ENCODE results near the gene CMC1.
"Not testable (repeated sequence)": the region's sequence is repeated elsewhere in the genome, so short reads cannot be mapped to it uniquely, and the experiment has no call there.

Gene CMC1

GRCh38 chr3:28247286-28247685, 5.9 kb downstream of the CMC1 start:
- DNase-seq = no peak

GRCh38 chr3:28250999-28251398, 9.6 kb downstream of the CMC1 start:
- no peak for DNase-seq

GRCh38 chr3:28252001-28252431, 10.6 kb downstream of the CMC1 start:
- DNase-seq = no peak

DNA sequence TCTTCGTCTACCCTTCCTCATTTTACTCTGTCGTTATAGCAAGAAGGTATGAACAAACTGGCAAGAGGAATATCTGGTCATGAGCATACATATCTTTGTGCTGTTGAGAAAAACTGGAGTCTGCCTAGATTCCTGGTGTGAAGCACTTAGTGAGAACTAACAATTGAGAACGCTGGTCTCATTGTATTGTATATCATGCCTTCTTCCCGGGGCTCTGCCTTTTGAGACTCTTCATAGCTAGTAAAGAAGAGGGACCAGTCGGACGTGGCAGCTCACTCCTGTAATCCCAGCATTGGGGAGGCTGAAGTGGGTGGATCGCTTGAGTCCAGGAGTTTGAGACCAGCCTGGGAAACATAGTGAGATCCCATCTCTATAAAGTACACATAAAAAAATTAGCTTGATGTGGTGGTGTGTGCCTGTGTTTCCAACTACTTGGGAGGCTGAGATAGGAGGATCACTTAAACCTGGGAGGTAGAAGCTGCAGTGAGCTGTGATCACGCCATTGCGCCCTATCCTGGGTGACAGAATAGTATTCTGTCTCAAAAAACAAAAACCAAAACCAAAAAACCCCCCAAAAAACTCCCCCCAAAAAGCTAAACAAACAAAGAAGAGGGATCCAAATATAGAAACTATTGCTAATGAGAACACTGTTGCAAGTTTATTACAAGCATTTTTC, 11.8 kb downstream of the CMC1 start:
- DNase-seq = no peak

DNA sequence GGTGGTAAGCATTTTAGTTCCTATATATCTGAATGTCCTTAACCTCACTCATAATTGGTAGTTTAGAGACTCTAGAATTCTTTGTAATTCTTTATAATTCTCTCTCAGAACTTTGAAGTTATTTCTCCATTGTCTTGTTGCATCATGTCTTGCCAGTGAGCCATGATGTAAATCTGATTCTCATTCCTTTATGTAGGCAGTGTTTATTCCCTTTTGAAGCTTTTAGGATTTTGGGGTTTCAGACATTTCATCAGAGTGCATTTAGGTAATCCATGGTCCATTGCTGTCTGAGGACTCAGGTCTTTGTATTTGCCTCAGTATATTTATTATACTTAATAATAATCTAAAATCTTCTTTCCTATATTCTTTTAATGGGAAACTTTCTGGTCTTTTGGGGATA, 20.6 kb downstream of the CMC1 start:
- DNase-seq = no peak

DNA sequence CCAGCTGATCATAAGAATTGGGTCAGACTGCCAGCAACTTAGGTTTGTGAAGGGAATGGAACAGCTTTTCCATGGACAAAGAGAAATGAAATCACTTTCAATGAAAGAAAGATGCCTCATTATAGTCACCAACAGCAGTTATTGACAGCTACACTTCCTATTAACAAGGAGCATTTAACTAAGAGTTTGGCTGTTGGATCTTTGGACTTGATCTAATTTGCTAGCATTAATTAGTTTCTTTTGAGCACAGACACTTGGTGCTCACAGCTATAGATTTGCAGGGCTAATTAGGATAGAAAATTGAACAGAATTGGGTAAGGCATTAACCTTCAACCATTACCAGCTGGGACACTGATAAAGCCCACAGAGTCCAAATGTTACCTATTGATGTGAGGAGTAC, 24.2 kb downstream of the CMC1 start:
- DNase-seq = no peak

GRCh38 chr3:28267984-28268849, 26.8 kb downstream of the CMC1 start:
- no peak for DNase-seq

DNA sequence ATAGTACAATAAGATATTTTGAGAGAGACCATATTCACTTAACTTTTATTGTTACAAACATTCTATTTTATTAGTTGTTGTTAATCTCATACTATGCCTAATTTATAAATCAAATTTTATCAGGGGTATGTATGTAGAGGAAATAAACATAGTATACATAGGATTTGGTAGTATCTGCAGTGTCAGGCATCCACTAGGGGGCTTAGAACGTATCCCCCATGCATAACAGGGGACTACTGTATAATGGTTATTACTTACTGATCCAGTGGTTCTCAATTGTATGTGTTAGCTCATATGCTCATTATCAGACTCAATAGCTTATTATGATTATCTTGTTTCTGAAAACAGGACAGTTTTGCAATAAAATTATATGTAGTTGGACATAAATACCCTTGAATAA, 27.6 kb downstream of the CMC1 start:
- DNase-seq = no peak

GRCh38 chr3:28269884-28270283, 28.5 kb downstream of the CMC1 start:
- not testable (repeated sequence) for DNase-seq

DNA sequence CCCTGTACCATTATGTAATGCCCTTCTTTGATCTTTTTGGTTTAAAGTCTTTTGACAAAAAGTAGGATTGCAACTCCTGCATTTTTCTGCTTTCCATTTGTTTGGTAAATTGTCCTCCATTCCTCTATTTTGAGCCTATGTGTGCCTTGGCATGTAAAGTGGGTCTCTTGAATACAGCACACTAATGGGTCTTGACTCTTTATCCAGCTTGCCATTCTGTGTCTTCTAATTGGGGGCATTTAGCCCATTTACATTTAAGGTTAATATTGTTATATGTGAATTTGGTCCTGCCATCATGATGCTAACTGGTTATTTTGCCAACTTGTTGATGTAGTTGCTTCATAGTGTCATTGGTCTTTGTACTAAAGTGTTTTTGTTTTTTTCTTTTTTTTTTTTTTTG, 32.4 kb downstream of the CMC1 start:
- no peak for DNase-seq

DNA sequence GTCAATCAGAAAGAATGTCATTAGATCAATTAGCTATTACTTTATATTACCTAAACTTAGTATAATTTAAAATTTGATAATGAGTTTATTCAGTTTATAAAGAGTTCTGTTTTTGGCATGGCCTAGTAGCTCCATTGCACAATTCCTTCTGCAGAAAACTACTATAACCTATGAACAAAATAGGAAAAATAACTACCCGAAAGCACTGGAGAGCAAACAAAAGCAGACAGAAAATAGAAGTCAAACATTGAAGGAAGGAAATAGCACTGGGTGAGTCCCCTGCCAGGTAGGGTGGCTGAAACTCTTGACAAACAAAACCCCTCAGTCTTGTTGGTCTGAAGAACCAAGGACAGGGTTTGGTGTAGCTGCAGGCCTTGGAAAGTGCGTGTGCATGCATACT, 37.5 kb downstream of the CMC1 start:
- DNase-seq = no peak

DNA sequence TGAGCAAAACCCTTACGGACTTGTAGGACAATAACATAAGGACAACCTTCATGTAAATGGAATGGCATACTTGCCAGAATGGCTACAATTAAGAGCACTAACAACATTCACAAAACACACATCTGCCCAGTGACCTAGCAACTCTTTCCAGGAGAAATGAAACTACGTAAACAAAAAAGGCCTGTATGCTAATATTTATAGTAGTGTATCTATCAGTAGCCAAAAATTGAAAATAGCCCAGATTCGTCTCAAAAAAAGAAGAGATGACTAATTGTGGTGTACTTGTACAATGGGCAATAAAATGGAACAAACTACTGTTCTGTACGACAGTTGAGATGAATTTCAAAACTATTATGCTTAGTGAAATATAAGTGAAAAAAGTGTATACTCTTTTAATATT, 38.4 kb downstream of the CMC1 start:
- DNase-seq = no peak

- DNase-seq = no peak
Measured at GRCh38 chr3:28280781-28281180, 39.4 kb downstream of the CMC1 start.

DNA sequence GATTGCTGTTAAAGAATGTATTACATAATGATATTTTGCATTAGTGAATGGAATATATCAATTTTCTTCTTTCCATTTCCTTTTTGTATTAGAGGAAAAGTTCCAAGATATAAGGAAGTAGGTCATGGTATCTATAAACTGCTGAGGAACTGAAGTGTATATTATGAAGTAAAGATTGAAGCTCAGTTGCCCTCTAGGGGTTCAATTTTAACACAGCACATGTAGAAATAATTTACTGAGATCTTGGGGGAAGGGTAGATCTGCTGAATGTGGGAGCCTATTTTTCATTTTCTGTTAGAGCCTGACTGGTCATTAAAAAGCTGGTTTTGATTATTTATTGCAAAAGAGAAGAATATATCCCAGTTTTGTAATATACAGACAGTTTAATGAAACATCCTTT, 45.2 kb downstream of the CMC1 start:
- DNase-seq = no peak

- DNase-seq = no peak
Measured at GRCh38 chr3:28287046-28287445, 45.6 kb downstream of the CMC1 start.

DNA sequence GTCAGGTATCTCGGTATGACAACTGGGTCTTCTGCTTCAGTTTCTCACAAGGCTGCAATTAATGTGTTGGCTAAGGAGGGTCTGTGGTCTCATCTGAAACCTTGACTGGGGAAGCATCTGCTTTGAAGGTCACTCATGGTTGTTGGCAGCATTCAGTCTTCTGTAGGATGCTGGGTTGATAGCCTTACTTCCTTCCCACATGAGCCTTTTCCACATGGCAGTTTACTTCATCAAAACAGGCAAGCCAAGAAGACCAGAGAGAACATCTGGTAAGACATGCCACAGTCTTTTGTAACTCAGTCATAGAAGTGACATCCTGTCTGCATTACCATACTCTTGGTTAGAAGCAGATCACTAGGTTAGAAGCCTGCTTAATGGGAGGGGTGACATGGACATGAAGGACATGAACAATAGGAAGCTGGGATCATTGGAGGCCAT, 49.5 kb downstream of the CMC1 start:
- no peak for DNase-seq

- no peak for DNase-seq
Measured at GRCh38 chr3:28291577-28291976, 50.2 kb downstream of the CMC1 start.

GRCh38 chr3:28292622-28293021, 51.2 kb downstream of the CMC1 start:
- no peak for DNase-seq

- no peak for DNase-seq
Measured at GRCh38 chr3:28294667-28295413, 53.4 kb downstream of the CMC1 start.

DNA sequence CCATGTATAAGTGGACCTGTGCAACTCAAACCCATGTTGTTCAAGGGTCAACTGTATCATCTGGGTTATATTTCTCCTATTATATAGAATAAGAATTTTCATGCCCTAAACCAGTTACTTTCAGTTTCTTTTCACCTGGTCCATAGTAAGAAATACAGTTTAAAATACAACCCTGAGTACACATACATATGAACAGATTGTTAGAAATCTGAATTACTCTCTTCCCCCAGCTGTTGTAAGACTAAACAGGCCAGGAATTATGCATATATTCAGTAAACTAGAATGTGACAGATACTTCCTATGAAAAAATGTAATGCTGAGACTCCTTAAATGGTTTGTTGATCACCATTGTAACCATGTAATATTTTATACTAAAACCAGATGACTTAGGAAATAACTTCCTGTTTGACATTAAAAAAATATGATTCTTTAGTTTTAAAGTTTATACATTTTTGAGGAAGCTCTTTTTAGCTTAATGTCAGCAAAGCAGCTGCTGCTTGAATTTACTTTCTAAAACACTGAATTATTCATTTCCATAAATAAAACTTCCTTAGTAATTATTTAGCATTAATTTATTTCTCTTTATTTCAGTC, 54.6 kb downstream of the CMC1 start:
- no peak for DNase-seq

- DNase-seq = no peak
Measured at GRCh38 chr3:28299705-28300104, 58.3 kb downstream of the CMC1 start.

GRCh38 chr3:28300345-28300962, 59.0 kb downstream of the CMC1 start:
- no peak for DNase-seq

- no peak for DNase-seq
Measured at GRCh38 chr3:28301688-28302087, 60.3 kb downstream of the CMC1 start.
